Measurements from ENCODE around the gene LARGE1. TPM values are rescaled to one million over a fixed set of nuclear protein-coding genes. Genes with fewer than 3 reads are reported as not detected.

LARGE1 gene
- total and polyA plus RNA-seq, 2 of the 4 experiments (the other 2 are of a cell fraction) = 6.2 to 12.4 TPM

- peak overlapping the region; percentile 68; the same call in 1 of the 2 replicates for H3K14ac ChIP-seq (replicated peaks; ENCODE audit: low read depth, low read length)
- intact Hi-C loops (cut with micrococcal nuclease) = no loop called here
- ATAC-seq (ENCODE audit: low read depth) (peak; percentile 79), DNase-seq (peak; percentile 45)
- no peak overlapping the region for H3K4me2 ChIP-seq (ENCODE audit: low read depth, low read length)
- BruUV-seq (replicated peaks) = no TSS peak
- no peaks in the 10 kb centered on the region for H3K27me3 ChIP-seq (ENCODE audit: control insufficient read depth, insufficient read depth, low read length)
- H4K5ac ChIP-seq (ENCODE audit: low read depth, low read length) = no peak overlapping the region
- ChIA-PET CTCF (no interaction called here), POLR2A (ENCODE audit: unreplicated experiment) (no interaction called here)
- peaks cover 14% of the 10 kb centered on the region for H3K9me1 ChIP-seq (ENCODE audit: insufficient read depth, low read length)
- H4K20me1 ChIP-seq (ENCODE audit: insufficient read depth, low read length) = 0 out of 2 replicates have a peak, but pooled peaks cover 6% of the 10 kb centered on the region
- no peaks in the 10 kb centered on the region for H3K4me1 ChIP-seq (ENCODE audit: control insufficient read depth, insufficient read depth, low read length)
- H2BK15ac ChIP-seq (ENCODE audit: low read depth, low read length) = peak overlapping the region; percentile 48; the same call in 1 of the 3 replicates
- no peak overlapping the region; the same call in 1 of the 2 replicates for H4K91ac ChIP-seq (ENCODE audit: insufficient read depth, low read depth, low read length)
- H2BK20ac ChIP-seq (ENCODE audit: low read depth, low read length) = peak overlapping the region; percentile 43; the same call in 1 of the 2 replicates
- peak overlapping the region; percentile 25; the same call in 1 of the 2 replicates for H3K4ac ChIP-seq (ENCODE audit: low read depth, low read length)
- H3K79me1 ChIP-seq (ENCODE audit: low read depth in 1 of 2, low read length in 2 of 2) = peaks cover 8 to 37% of the 10 kb centered on the region in 2 experiments; a peak in 3 of 4 replicates
- H4K8ac ChIP-seq (ENCODE audit: low read depth in 2 of 2, low read length in 2 of 2) = peak overlapping the region in 1 of 2 experiments; percentile 53; a peak in 2 of 4 replicates
- no peak overlapping the region for H2AK9ac ChIP-seq (replicated peaks; ENCODE audit: low read depth, low read length, poor library complexity)
- H2AFZ ChIP-seq (replicated peaks; ENCODE audit: low read length, poor library complexity) = no peak overlapping the region
- no peak for TF ChIP-seq RFX5 (IDR thresholded peaks at IDR 0.05; ENCODE audit: low read depth, low read length)
- TF ChIP-seq ELK1 (IDR thresholded peaks at IDR 0.05; ENCODE audit: borderline replicate concordance, low read depth, low read length) = no peak
- no peak for TF ChIP-seq BHLHE40 (IDR thresholded peaks at IDR 0.05; ENCODE audit: low read depth, low read length)
- TF ChIP-seq NFE2L2 (IDR thresholded peaks at IDR 0.05; ENCODE audit: low read depth, low read length) = no peak
- TF ChIP-seq CHD1 (IDR thresholded peaks at IDR 0.05; ENCODE audit: low read depth, low read length) = no peak
- TF ChIP-seq USF2 (IDR thresholded peaks at IDR 0.05; ENCODE audit: low read depth, low read length) = no peak
- TF ChIP-seq MAFK (IDR thresholded peaks at IDR 0.05; ENCODE audit: low read depth, low read length) = no peak
- TF ChIP-seq CEBPB (IDR thresholded peaks at IDR 0.05; ENCODE audit: low read depth, low read length) = no peak
- TF ChIP-seq MXI1 (IDR thresholded peaks at IDR 0.05; ENCODE audit: borderline replicate concordance, low read depth, low read length) = no peak
- TF ChIP-seq POLR2A (IDR thresholded peaks at IDR 0.05; ENCODE audit: low read depth, low read length) = no peak
- no peak for TF ChIP-seq RCOR1 (IDR thresholded peaks at IDR 0.05; ENCODE audit: insufficient replicate concordance, low read length)
- no peak for TF ChIP-seq CTCF (conservative IDR thresholded peaks at IDR 0.05; ENCODE audit: low read depth, low read length)
- peak overlapping the region; percentile 54; the same call in 1 of the 2 replicates for H3K18ac ChIP-seq (ENCODE audit: low read depth, low read length)
- no peak overlapping the region for H3K27ac ChIP-seq (ENCODE audit: insufficient read depth, low read length)
- H3K9ac ChIP-seq (ENCODE audit: low read depth, low read length) = no peak overlapping the region
- in situ Hi-C loops (cut with MboI; ENCODE audit: low sequenced_read_pairs) = no loop called here
- peak overlapping the region; percentile 34 for H2BK5ac ChIP-seq (ENCODE audit: low read depth, low read length, poor library complexity, severe bottlenecking)
- dilution Hi-C loops (cut with HindIII; ENCODE audit: low sequenced_read_pairs, unreplicated experiment) = no loop called here
- H3K23ac ChIP-seq (ENCODE audit: low read depth, low read length) = 0 out of 2 replicates have a peak overlapping the region, but pooled peaks have one; percentile 26
- no peaks in the 10 kb centered on the region for H3K9me3 ChIP-seq (ENCODE audit: control insufficient read depth, insufficient read depth, low read length)
- no peak overlapping the region for H3K4me3 ChIP-seq (ENCODE audit: insufficient read depth, low read depth, low read length)
- H2AK5ac ChIP-seq (ENCODE audit: low read depth, low read length) = no peak overlapping the region
- no peak overlapping the region for H3K56ac ChIP-seq (ENCODE audit: extremely low read depth, insufficient read depth, low read length)
- WGBS, 2 experiments (ENCODE audit: extremely low coverage in 2 of 2, insufficient read length in 1 of 2) = 77% methylated on average over 3 of the region's 8 CpGs; no CpG with 5 or more reads in 1 of the 2 experiments
- H2BK120ac ChIP-seq (ENCODE audit: low read depth, low read length) = peak overlapping the region; percentile 57
- H3K36me3 ChIP-seq (ENCODE audit: control insufficient read depth, insufficient read depth, low read length) = no peaks in the 10 kb centered on the region
Observed at GRCh38 chr22:33823552-33823951, 96.7 kb downstream of the LARGE1 start.

Data from IMR-90 (cell line).